T-cell (primary cell): ENCODE results near the gene AFF1. TPM values are rescaled to one million over a fixed set of nuclear protein-coding genes. Genes with fewer than 3 reads are reported as not detected.

ENCODE experiments used
- ATAC-seq, 4 experiments: fragments of 200-7000 bp in 3 of 4; fragments of 150-1000 bp in 1 of 4; cut with Tn5 transposase; replicated peaks in 1 of 4; 1 replicate in 3 of 4; 2 replicates in 1 of 4; pipeline ENCODE4 v1.10.0; 2021; ENCODE audit warnings: moderate library complexity in 3 of 4, mild to moderate bottlenecking in 2 of 4, moderate number of reproducible peaks in 1 of 4
- CTCF ChIA-PET, 2 donors: fragments of 300-600 bp; sonication (Branson Sonifier 250); formaldehyde crosslinking; loops; one replicate each; lab custom pipeline; 2022; ENCODE audit warnings: antibody characterized with exemption in 2 of 2; lab: Charles Lee
- POLR2A ChIA-PET, 2 donors: fragments of 300-600 bp; sonication (Branson Sonifier 250); formaldehyde crosslinking; loops; one replicate each; lab custom pipeline; 2022; ENCODE audit warnings: antibody characterized with exemption in 2 of 2; lab: Charles Lee
- DNase-seq, 35 experiments: peaks; one replicate each; pipeline versions ENCODE4 v3.0.0 to v3.0.0-alpha.2; 2013 to 2023
- H3K27ac ChIP-seq: one replicate; pipeline ENCODE4 v1.5.1; 2013; ENCODE audit warnings: low read length
- H3K27me3 ChIP-seq, 2 experiments: replicated peaks in 1 of 2; 1 replicate in 1 of 2; 2 replicates in 1 of 2; pipeline versions ENCODE4 v1.6.1 to v1.7.0; 2013; ENCODE audit warnings: low read length in 1 of 2, mixed read lengths in 1 of 2; ENCODE audit not compliant: control insufficient read depth in 2 of 2, insufficient read depth in 2 of 2; ENCODE audit errors: extremely low read depth in 1 of 2
- H3K36me3 ChIP-seq, 2 donors: 1 replicate in 1 of 2; 2 replicates in 1 of 2; pipeline versions ENCODE4 v1.6.1 to v1.7.0; 2013; ENCODE audit warnings: low read length in 1 of 2; ENCODE audit not compliant: control insufficient read depth in 2 of 2, insufficient read depth in 1 of 2; ENCODE audit errors: extremely low read depth in 1 of 2
- H3K4me1 ChIP-seq, 2 experiments: 1 replicate in 1 of 2; 2 replicates in 1 of 2; pipeline versions ENCODE4 v1.6.1 to v1.7.0; 2013; ENCODE audit warnings: low read length in 2 of 2, mixed read lengths in 1 of 2; ENCODE audit not compliant: insufficient read depth in 2 of 2, control insufficient read depth in 1 of 2; ENCODE audit errors: extremely low read depth in 1 of 2
- H3K4me3 ChIP-seq, 2 donors: 1 replicate in 1 of 2; 2 replicates in 1 of 2; pipeline versions ENCODE4 v1.5.1 to v1.7.0; 2013; ENCODE audit warnings: mild to moderate bottlenecking in 2 of 2, low read length in 1 of 2, moderate library complexity in 1 of 2; ENCODE audit not compliant: control insufficient read depth in 1 of 2; ENCODE audit errors: extremely low read depth in 1 of 2
- H3K9me3 ChIP-seq: 2 replicates; pipeline ENCODE4 v1.7.0; 2013
- H3K27ac Mint-ChIP-seq, 2 donors: one replicate each; pipeline ENCODE4 v1.8.0; 2020 to 2021; ENCODE audit warnings: mild to moderate bottlenecking in 2 of 2, mixed read lengths in 2 of 2
- H3K27me3 Mint-ChIP-seq, 2 donors: one replicate each; pipeline ENCODE4 v1.8.0; 2021 to 2022; ENCODE audit warnings: mixed read lengths in 2 of 2
- H3K36me3 Mint-ChIP-seq: one replicate; pipeline ENCODE4 v1.8.0; 2021; ENCODE audit warnings: mixed read lengths
- H3K4me1 Mint-ChIP-seq, 3 donors: one replicate each; pipeline ENCODE4 v1.8.0; 2020 to 2022; ENCODE audit warnings: mixed read lengths in 3 of 3, mild to moderate bottlenecking in 1 of 3
- H3K4me3 Mint-ChIP-seq, 3 donors: one replicate each; pipeline ENCODE4 v1.8.0; 2020 to 2022; ENCODE audit warnings: mild to moderate bottlenecking in 3 of 3, mixed read lengths in 3 of 3, moderate library complexity in 3 of 3
- H3K9me3 Mint-ChIP-seq, 3 donors: one replicate each; pipeline ENCODE4 v1.8.0; 2020 to 2022; ENCODE audit warnings: mixed read lengths in 3 of 3
- WGBS: methylation state at CpG from one replicate; pipeline ENCODE4 v1.1.5; 2013; ENCODE audit warnings: missing lambda C conversion rate; ENCODE audit not compliant: insufficient coverage; 5-methylcytosine and 5-hydroxymethylcytosine counted together
- total RNA-seq, 35 experiments: library from RNA in 6 of 35; stranded (reverse) in 6 of 35; fragments of 120-200 nt in 1 of 35; gene quantifications; one replicate each; pipeline versions ENCODE4 v1.2.1 to v1.2.4 and lab custom pipeline; 2013 to 2026

Gene AFF1
- total RNA-seq, 5 donors from 2014 or later (not counting 1 experiment from before 2014, with no cell fraction given) = 65.3 to 112 (median 93.4) TPM

GRCh38 chr4:86971355-86971683 lies 36.5 kb downstream of the AFF1 start:
- H3K4me1 ChIP-seq = peaks cover 0 to 3% of the 10 kb centered on the region in 2 experiments
- Mint-ChIP-seq H3K27me3 (no peaks in the 10 kb centered on the region), H3K4me1 (peaks cover 48 to 52% (median 51%) of the 10 kb centered on the region in 3 donors), H3K9me3 (no peaks in the 10 kb centered on the region), H3K36me3 (peaks cover 6% of the 10 kb centered on the region), H3K27ac (no peak overlapping the region), H3K4me3 (no peak overlapping the region)
- no peak overlapping the region for H3K4me3 ChIP-seq
- no peaks in the 10 kb centered on the region for H3K27me3 ChIP-seq
- no peak overlapping the region for H3K27ac ChIP-seq
- DNase-seq (no peak), ATAC-seq (no peak)
- no peaks in the 10 kb centered on the region for H3K36me3 ChIP-seq
- POLR2A ChIA-PET = interaction anchor here in 1 of 2 donors (0.7 kb wide), 1 partner anchor 196 kb away, joined by 3 read pairs; no protein-coding TSS in a partner anchor
- CTCF ChIA-PET = interaction anchor here (0.6 to 1.2 kb wide), 3 partner anchors 11 to 1431 kb away, joined by 3 to 5 read pairs (median 4); no protein-coding TSS in a partner anchor
- H3K9me3 ChIP-seq = no peaks in the 10 kb centered on the region

DNA sequence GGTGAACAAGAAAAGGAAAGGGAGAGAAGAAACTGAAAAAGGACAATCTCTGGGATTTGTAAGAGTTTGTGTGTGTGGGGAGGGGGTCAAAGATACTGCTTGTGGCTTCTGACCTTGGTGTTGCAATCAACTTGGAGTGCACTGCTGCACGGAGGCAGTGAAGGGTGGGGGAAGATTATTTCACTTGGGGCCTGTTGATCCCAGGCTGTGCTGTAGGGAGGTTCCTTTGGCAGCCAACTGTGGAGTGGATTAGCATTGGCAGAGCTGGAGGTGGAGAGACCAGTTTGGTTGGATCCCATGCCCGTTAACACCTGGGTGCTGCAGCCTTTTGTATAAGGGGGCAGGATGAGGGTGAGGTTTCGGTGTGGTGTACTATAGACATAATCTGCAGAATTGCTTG lies 38.2 kb downstream of the AFF1 start:
- Mint-ChIP-seq H3K9me3 (no peaks in the 10 kb centered on the region), H3K27me3 (no peaks in the 10 kb centered on the region), H3K27ac (peak overlapping the region; percentile 13 to 17), H3K4me3 (no peak overlapping the region), H3K36me3 (peaks cover 9% of the 10 kb centered on the region), H3K4me1 (peaks cover 63 to 68% (median 63%) of the 10 kb centered on the region in 3 donors)
- Histone ChIP-seq H3K9me3 (no peaks in the 10 kb centered on the region), H3K36me3 (no peaks in the 10 kb centered on the region), H3K27ac (no peak overlapping the region), H3K4me1 (no peaks in the 10 kb centered on the region), H3K4me3 (no peak overlapping the region), H3K27me3 (no peaks in the 10 kb centered on the region)
- ATAC-seq (no peak), DNase-seq (no peak)
- ChIA-PET POLR2A (no interaction called here), CTCF (interaction anchor here in 1 of 2 donors (1.5 kb wide), 1 partner anchor 33 kb away, joined by 4 read pairs; no protein-coding TSS in a partner anchor)
- 50% methylated on average over 1 of the region's 3 CpGs for WGBS

DNA sequence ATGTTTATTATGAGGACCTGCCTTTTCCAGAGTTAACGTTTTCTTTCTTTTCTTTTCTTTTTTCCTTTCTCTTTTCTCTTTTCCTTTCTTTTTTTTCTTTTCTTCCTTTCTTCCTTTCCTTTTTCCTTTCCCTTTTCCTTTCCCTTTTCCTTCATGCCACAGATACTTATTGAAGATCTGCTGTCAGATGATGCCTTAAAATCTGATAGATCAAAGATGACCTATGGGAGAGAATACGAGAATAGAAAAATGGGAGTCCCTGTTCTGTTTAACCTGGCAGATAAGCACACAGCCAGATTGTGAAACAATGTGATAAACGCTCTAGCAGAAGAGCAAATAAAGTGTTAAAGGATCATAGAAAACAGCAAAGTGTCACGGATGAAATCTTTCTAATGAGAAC lies 38.9 kb downstream of the AFF1 start:
- no peak for ATAC-seq
- no peak overlapping the region for H3K27ac ChIP-seq
- 93% methylated on average over 3 of the region's 4 CpGs for whole genome bisulfite sequencing
- Mint-ChIP-seq H3K27ac (peak overlapping the region in 1 of 2 donors; percentile 24), H3K9me3 (no peaks in the 10 kb centered on the region), H3K27me3 (no peaks in the 10 kb centered on the region), H3K36me3 (peaks cover 9% of the 10 kb centered on the region), H3K4me3 (no peak overlapping the region), H3K4me1 (peaks cover 63 to 72% (median 66%) of the 10 kb centered on the region in 3 donors)
- POLR2A ChIA-PET = no interaction called here
- no peaks in the 10 kb centered on the region for H3K27me3 ChIP-seq
- CTCF ChIA-PET = interaction anchor here in 1 of 2 donors (1.5 kb wide), 1 partner anchor 33 kb away, joined by 4 read pairs; no protein-coding TSS in a partner anchor
- no peak overlapping the region for H3K4me3 ChIP-seq
- H3K4me1 ChIP-seq = no peaks in the 10 kb centered on the region
- no peaks in the 10 kb centered on the region for H3K36me3 ChIP-seq
- no peak for DNase-seq
- no peaks in the 10 kb centered on the region for H3K9me3 ChIP-seq

GRCh38 chr4:86974551-86974994 lies 39.8 kb downstream of the AFF1 start:
- Histone ChIP-seq H3K4me1 (no peaks in the 10 kb centered on the region), H3K36me3 (no peaks in the 10 kb centered on the region), H3K4me3 (no peak overlapping the region), H3K27me3 (no peaks in the 10 kb centered on the region), H3K27ac (no peak overlapping the region), H3K9me3 (no peaks in the 10 kb centered on the region)
- ATAC-seq (no peak), DNase-seq (no peak)
- H3K36me3 Mint-ChIP-seq = peaks cover 9% of the 10 kb centered on the region
- H3K27me3 Mint-ChIP-seq = no peaks in the 10 kb centered on the region
- no CpG with 5 or more reads among the region's 8 CpGs for WGBS
- ChIA-PET POLR2A (no interaction called here), CTCF (interaction anchor here in 1 of 2 donors (0.8 kb wide), 1 partner anchor 52 kb away, joined by 10 read pairs; no protein-coding TSS in a partner anchor)
- no peak overlapping the region for H3K4me3 Mint-ChIP-seq
- H3K9me3 Mint-ChIP-seq = no peaks in the 10 kb centered on the region
- H3K27ac Mint-ChIP-seq = peak overlapping the region in 1 of 2 donors; percentile 9
- H3K4me1 Mint-ChIP-seq = peaks cover 63 to 74% (median 71%) of the 10 kb centered on the region in 3 donors

- no peak overlapping the region for H3K4me3 Mint-ChIP-seq
- H3K27me3 ChIP-seq = no peaks in the 10 kb centered on the region
- no peaks in the 10 kb centered on the region for H3K9me3 ChIP-seq
- no peaks in the 10 kb centered on the region for H3K4me1 ChIP-seq
- H3K27ac Mint-ChIP-seq = no peak overlapping the region
- DNase-seq (no peak), ATAC-seq (no peak)
- no peaks in the 10 kb centered on the region for H3K27me3 Mint-ChIP-seq
- no peaks in the 10 kb centered on the region for H3K9me3 Mint-ChIP-seq
- CTCF ChIA-PET = no interaction called here
- POLR2A ChIA-PET = no interaction called here
- H3K36me3 Mint-ChIP-seq = peaks cover 3% of the 10 kb centered on the region
- no peaks in the 10 kb centered on the region for H3K36me3 ChIP-seq
- H3K4me1 Mint-ChIP-seq = peaks cover 54 to 71% (median 71%) of the 10 kb centered on the region in 3 donors
- H3K4me3 ChIP-seq = no peak overlapping the region
- 100% methylated on average over 1 of the region's 2 CpGs for WGBS
- no peak overlapping the region for H3K27ac ChIP-seq
Measured at GRCh38 chr4:86975927-86976326, 41.1 kb downstream of the AFF1 start.

GRCh38 chr4:86976801-86977485 lies 42.1 kb downstream of the AFF1 start:
- Histone ChIP-seq H3K9me3 (no peaks in the 10 kb centered on the region), H3K27me3 (no peaks in the 10 kb centered on the region), H3K36me3 (no peaks in the 10 kb centered on the region), H3K27ac (no peak overlapping the region), H3K4me1 (peaks cover 3 to 4% of the 10 kb centered on the region in 2 experiments), H3K4me3 (no peak overlapping the region)
- CTCF ChIA-PET = interaction anchor here in 1 of 2 donors (0.9 kb wide), 1 partner anchor 54 kb away, joined by 5 read pairs; no protein-coding TSS in a partner anchor
- Mint-ChIP-seq H3K36me3 (peaks cover 8% of the 10 kb centered on the region), H3K4me1 (peaks cover 55 to 72% (median 70%) of the 10 kb centered on the region in 3 donors), H3K4me3 (no peak overlapping the region), H3K27me3 (no peaks in the 10 kb centered on the region), H3K9me3 (no peaks in the 10 kb centered on the region), H3K27ac (peak overlapping the region in 1 of 2 donors; percentile 13)
- WGBS = no CpG with 5 or more reads among the region's 4 CpGs
- ATAC-seq (no peak), DNase-seq (no peak)
- POLR2A ChIA-PET = no interaction called here
